D721Med (cell line): ENCODE measurements around the gene MOXD1.

Experiments used
- DNase-seq: peaks from one replicate; pipeline ENCODE4 v3.0.0; 2011; ENCODE audit warnings: low spot score; ENCODE audit not compliant: insufficient read length
- FAIRE-seq: peaks from 2 replicates; lab custom pipeline; 2011; peaks lifted over from hg19 to GRCh38; lab: Jason Lieb, UNC
- TF ChIP-seq, protein P1 (sequence below): IDR thresholded peaks from 2 replicates; pipeline ENCODE4 v1.5.1; 2012; ENCODE audit warnings: mild to moderate bottlenecking, control low read depth; ENCODE audit not compliant: insufficient read depth; ENCODE audit errors: missing control alignments

Gene MOXD1

DNA sequence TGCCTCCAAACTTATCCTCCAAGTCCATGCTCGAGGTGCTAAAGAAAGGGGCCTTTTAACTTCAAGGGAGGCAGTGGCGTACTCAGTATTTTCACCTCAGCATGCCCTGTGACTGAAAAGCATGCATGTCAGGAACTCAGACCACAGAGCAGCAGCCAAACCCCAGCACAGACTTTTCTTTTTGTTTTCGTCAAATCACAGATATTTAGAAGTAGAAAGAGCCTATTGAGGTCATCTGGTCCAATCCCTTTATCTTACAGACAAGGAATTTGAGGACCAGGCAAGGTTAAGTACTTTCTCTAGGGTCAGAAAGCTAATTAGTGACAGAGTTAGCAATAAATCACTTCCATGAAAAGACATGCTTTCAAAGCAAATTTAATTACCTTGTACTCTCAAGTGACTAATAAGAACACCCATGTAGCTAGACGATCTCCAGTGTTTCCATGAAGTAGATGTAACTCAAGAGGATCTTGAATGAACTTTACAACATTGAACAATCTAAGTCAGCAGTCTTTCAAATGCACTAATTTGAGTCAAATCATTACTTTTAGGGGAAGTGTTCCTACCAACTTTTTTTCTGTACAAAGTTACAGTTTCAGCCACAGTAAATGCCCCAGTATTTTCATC is 35.9 kb downstream of the MOXD1 start:
- FAIRE-seq = no peak
- TF ChIP-seq, protein P1, sequence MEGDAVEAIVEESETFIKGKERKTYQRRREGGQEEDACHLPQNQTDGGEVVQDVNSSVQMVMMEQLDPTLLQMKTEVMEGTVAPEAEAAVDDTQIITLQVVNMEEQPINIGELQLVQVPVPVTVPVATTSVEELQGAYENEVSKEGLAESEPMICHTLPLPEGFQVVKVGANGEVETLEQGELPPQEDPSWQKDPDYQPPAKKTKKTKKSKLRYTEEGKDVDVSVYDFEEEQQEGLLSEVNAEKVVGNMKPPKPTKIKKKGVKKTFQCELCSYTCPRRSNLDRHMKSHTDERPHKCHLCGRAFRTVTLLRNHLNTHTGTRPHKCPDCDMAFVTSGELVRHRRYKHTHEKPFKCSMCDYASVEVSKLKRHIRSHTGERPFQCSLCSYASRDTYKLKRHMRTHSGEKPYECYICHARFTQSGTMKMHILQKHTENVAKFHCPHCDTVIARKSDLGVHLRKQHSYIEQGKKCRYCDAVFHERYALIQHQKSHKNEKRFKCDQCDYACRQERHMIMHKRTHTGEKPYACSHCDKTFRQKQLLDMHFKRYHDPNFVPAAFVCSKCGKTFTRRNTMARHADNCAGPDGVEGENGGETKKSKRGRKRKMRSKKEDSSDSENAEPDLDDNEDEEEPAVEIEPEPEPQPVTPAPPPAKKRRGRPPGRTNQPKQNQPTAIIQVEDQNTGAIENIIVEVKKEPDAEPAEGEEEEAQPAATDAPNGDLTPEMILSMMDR = no peak
- DNase-seq = no peak

DNA sequence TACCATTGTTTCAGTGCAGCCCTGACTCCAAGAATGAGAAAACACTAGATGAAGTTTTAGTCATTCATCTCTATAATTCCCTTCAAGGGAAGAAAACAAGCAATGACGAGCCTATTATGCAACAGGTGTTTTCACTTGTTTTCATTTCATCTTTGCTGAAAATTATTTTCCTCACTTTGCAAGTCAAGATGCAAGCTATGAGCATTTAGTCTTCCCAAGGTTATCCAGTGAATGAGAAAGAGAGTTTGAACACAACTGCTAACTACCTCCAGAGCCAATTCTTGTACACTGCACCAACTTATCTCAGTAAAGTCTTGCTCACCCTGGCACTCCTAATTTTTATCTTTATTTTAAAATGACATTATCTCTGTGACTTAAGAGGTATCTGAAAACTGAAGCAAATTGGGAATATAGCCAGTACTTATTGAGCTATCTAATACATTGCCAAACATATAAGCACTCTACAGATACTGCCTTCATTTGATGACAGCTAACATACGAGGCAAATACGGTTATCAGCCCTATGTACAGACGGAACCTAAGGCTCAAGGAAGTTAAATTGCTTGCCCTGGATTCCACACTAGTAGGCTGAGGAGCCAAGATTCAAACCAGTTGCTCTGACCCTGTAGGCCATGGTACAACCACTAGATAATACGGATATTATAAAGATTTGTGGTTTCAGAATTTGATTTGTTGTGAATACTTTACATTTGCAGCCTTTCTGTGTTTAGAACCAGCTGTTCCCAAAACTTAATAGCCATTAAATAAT is 36.8 kb downstream of the MOXD1 start:
- FAIRE-seq = no peak
- TF ChIP-seq, protein P1 = no peak
- no peak for DNase-seq

GRCh38 chr6:132362442-132363185 is 38.7 kb downstream of the MOXD1 start:
- FAIRE-seq (no peak), DNase-seq (no peak)
- TF ChIP-seq, protein P1 = no peak

DNA sequence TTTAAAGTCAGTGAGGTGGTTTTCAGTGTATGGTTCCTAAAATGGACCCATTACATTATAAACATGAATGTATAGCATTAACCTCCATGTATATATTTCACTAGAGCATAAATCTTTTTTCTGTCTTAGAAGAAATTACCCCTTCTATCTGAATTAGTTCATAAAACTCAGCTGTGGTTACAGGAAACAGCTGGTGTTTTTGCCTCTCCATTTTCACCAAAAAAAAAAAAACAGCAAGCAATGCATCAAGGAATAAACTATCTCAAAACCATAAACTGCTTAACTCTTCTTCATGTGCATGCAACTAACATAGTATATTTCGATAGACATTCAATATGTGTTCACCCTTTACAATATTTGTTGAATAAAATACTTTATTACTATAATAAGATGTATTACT is 40.2 kb downstream of the MOXD1 start:
- no peak for FAIRE-seq
- TF ChIP-seq, protein P1 = no peak

GRCh38 chr6:132359886-132360285 is 41.4 kb downstream of the MOXD1 start:
- FAIRE-seq (no peak), DNase-seq (no peak)
- TF ChIP-seq, protein P1 = no peak

More for the DNA sequence above, 40.2 kb downstream of the MOXD1 start:
- no peak for DNase-seq

DNA sequence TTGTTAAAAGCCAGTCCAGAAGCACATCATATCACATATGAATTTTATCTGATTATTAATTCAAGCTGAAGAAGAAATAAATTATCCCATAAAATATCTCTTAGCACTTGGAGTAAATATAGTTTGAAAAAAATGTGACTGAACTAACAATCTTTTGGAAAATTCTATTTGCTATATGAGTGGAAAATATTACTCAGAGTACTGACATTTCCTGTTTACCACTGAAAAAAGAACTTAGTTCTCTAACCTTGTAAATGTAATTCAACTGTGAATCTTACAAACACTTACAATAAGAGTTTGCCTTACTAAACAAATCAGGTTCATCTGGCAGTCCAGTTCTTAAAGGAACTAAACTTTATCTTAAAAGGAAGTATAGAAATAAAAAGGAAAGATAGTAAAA is 44.2 kb downstream of the MOXD1 start:
- DNase-seq (no peak), FAIRE-seq (no peak)
- TF ChIP-seq, protein P1 = no peak
